ENCODE data around the gene SNAPC2.

The SNAPC2 gene

DNA sequence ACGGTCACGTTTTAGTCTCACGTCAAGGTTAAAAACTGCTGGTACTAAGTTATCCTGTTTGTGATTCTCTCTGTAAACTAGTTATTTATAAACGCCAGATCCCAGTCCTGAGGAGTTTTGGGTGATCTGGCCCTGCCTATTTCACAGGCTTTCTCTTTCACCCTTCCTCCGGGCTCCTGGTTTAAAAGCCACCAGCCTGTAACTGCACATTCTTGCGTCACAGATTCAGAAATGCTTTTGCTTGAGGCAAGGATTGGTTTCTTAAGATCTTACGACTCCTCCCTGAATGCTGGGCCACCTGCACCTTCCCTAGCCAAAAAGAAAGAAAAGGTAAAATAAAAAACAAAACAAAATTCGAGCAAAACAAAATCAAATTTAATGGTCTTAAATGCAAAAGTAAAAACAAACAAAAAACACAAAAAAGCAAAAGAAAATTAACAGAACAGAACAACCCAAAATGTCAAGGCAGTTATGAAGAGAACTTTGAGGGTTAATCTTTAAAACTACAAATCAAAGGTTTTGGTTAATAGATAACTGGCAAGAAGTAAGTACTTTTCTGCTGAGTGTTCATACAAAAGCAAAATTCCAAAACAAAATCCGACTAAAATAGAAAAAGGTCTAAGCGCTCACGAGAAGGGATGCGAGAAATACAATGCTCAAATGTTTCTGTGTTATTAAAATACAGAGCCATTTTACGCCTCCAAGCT, 41.9 kb downstream of the SNAPC2 start:
- H3K4me3 ChIP-seq (ENCODE audit: low read length), result no peak overlapping the region
- TF ChIP-seq, protein P1, sequence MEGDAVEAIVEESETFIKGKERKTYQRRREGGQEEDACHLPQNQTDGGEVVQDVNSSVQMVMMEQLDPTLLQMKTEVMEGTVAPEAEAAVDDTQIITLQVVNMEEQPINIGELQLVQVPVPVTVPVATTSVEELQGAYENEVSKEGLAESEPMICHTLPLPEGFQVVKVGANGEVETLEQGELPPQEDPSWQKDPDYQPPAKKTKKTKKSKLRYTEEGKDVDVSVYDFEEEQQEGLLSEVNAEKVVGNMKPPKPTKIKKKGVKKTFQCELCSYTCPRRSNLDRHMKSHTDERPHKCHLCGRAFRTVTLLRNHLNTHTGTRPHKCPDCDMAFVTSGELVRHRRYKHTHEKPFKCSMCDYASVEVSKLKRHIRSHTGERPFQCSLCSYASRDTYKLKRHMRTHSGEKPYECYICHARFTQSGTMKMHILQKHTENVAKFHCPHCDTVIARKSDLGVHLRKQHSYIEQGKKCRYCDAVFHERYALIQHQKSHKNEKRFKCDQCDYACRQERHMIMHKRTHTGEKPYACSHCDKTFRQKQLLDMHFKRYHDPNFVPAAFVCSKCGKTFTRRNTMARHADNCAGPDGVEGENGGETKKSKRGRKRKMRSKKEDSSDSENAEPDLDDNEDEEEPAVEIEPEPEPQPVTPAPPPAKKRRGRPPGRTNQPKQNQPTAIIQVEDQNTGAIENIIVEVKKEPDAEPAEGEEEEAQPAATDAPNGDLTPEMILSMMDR (conservative IDR thresholded peaks at IDR 0.05; ENCODE audit: low read depth, low read length), result no peak
- no peak for DNase-seq (ENCODE audit: low read depth)

DNA sequence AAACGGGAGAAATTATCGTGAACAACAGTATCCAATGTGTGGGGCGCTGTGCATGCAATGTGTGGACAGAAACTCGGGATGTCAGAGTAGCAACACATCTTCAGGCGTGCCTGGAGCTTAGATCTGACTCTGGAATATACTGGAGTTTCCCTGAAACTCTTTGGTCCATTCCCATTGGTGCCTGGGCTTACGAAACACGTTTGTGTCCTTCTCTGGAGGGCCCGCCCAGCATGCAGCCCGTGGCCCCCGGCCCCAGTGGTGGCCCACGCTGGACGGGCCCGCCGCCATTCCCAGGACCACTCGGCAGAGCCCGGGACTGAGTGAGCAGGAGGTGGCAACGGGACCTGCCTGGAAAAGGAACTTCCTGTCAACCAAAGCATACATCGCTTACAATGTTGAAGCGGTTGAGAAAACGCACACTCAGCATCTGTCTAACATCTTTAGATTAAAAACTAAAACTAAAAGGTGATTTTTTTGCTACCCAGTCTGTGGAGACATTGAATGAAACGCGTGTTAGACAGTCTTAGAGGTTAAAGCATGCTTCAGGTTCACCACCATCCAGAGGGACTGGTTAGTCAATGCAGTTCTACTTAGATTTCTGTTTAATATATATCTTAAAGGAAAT, 42.6 kb downstream of the SNAPC2 start:
- TF ChIP-seq, protein P1 (conservative IDR thresholded peaks at IDR 0.05; ENCODE audit: low read depth, low read length), result no peak
- no peak for DNase-seq (ENCODE audit: low read depth)
- no peak overlapping the region for H3K4me3 ChIP-seq (ENCODE audit: low read length)

DNA sequence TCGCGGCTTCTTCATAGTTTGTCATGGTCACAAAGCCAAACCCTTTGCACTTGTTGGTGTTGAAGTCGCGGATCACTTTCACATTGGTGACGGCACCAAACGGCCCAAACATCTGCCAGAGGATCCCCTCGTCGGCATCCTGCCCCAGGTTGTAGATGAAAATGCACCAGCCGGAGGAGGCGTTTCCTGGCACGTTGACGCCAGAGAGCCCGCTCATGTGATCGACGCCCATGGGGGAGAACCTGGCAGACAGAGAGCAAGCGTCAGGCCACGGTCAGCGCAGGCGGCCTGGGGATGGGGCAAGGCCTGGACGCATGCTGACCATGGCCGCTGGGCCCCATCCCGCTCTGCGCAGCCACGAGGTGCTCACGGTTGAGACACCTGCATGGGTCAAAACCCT, 43.4 kb downstream of the SNAPC2 start:
- TF ChIP-seq, protein P1 (conservative IDR thresholded peaks at IDR 0.05; ENCODE audit: low read depth, low read length), result no peak
- DNase-seq (ENCODE audit: low read depth), result no peak
- H3K4me3 ChIP-seq (ENCODE audit: low read length), result no peak overlapping the region

DNA sequence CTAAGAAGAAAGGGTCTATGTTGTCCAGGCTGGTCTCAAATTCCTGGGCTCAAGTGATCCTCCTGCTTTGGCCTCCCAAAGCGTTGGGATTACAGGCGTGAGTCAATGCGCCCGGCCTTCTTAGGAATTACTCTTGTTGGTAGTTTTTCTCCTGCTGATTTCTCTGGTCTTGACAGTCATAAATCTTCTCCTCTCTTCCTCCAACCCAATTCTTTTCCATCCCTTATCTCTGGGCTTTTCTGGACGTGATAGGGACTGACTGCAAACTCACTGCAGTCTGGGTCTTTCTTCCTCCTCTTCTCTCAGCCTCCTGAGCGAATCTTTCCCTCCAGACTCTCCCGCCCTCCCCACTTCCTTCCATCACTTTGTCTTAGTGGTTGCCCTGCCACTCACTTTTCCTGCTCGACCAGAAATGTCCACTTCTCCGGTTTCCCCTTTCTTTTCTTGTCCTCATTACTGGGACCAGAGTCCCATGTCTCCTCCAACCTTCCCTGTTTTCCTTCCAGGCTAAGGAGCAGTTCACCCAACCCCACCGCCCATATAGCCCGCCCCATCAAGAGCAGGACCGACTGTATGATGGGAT, 45.2 kb downstream of the SNAPC2 start:
- TF ChIP-seq, protein P1 (conservative IDR thresholded peaks at IDR 0.05; ENCODE audit: low read depth, low read length), result no peak
- no peak for DNase-seq (ENCODE audit: low read depth)
- no peak overlapping the region for H3K4me3 ChIP-seq (ENCODE audit: low read length)

DNA sequence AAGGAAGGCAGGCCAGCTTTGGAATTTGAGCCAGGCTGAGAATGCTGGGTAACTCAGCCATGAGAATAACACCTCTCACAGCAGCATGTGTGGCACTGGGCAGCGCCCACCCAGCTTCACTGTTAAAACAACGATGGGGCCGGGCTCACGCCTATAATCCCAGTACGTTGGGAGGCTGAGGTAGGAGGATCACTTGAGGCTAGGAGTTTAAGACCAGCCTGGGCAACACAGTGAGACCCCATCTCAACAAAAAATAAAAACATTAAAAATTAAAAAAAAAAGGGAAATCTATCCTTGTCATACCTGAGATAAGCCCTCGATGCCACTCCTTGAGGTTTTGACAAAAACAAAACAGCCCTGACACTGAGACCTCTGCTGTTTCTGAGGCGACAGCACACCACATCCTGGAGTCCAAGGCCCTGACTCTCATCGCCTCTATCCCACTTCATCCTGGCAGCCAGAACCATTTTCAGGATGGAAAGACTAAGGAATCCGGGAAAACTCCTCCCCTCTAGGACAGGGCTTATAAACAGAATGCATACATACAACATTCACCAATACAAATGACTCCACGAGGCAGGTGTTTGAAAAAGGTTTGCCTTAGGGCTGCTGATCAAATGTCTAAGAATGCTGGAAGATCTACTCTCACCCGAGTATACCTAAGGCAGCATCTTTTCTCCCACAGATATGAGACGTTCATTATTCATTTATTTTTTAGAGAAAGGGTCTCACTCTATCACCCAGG, 46.0 kb downstream of the SNAPC2 start:
- no peak for DNase-seq (ENCODE audit: low read depth)
- TF ChIP-seq, protein P1 (conservative IDR thresholded peaks at IDR 0.05; ENCODE audit: low read depth, low read length), result no peak
- no peak overlapping the region for H3K4me3 ChIP-seq (ENCODE audit: low read length)

DNA sequence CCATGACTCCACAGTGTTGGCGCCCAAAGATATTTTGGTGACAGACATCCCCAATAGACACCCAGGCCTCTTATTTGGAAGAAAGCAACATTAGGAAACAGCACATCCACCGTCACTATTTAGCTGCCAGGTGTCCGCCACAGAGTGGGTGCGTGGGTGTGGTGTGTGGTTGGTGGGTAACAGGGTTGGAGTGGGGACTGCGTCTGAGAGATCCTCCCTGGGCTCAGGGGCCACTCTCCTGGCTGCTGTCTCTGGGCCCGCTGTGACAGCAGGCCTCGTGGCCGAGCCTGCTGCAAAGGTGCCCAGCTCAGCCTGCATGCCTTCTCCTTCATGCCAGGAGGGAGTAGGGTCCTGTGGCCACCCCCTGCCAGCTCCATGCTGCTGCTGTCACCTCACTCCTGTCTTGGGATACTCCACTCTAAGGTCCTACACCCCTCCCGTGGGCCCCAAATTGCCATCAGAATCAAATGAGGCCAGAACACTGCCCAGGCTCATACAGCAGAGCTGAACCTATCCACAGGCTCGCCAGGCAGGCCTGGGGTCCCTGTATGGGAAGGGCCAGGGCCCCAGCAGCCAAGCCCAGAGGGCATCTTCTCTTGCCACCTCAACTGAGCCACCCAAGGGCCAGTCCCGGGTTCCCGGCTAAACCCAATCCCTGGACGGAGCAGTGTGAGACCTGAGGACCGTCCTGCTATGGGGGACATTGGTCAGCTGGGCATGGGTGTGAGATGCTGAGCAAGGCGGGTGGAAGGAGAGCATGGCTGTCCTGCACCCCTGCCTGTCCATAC, 48.1 kb downstream of the SNAPC2 start:
- DNase-seq (ENCODE audit: low read depth), result no peak
- H3K4me3 ChIP-seq (ENCODE audit: low read length), result no peak overlapping the region
- TF ChIP-seq, protein P1 (conservative IDR thresholded peaks at IDR 0.05; ENCODE audit: low read depth, low read length), result no peak

Data from retinal pigment epithelial cell (primary cell).